DMS53 treated with DMSO at 0.1 percent for 48 hours (cell line): ENCODE measurements around the gene IL1RN.
"Not testable (repeated sequence)": the region's sequence is repeated elsewhere in the genome, so short reads cannot be mapped to it uniquely, and the experiment has no call there.

Experiments
- DNase-seq: peaks from one replicate; lab custom pipeline; 2025; ENCODE audit not compliant: unreplicated experiment; lab: John Stamatoyannopoulos, UW

Gene IL1RN

DNA sequence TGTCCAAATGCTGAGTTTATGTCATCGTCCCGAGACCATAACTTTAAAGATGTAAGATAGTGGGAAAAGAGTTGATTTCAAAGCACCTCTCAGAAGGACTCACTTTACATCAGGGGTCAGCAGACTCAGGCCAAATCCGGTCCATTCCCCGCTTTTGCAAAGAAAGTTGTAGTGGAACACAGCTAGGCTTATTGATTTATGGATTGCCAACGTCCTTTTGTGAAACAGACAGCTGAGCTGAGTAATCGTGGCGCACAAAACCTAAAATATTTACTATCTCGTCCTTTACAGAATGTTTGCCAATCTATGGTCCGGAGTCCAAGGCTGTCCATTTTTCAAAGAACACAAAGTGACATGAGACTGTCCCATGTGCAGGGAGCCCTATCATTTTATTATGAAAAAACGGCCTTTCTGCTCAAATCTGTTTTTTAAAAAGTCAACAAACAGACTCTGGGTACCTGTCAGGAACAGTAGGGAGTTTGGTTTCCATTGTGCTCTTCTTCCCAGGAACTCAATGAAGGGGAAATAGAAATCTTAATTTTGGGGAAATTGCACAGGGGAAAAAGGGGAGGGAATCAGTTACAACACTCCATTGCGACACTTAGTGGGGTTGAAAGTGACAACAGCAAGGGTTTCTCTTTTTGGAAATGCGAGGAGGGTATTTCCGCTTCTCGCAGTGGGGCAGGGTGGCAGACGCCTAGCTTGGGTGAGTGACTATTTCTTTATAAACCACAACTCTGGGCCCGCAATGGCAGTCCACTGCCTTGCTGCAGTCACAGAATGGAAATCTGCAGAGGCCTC is at the start of gene IL1RN:
Gene IL1RN (plus strand): TSS at position 754 of the 801 bp plus-strand sequence. CDS start 27 bp downstream, at position 781.
- no peak for DNase-seq

- peak; percentile 38 for DNase-seq
Measured at GRCh38 chr2:113077921-113078320, 49.5 kb upstream of the IL1RN start.

GRCh38 chr2:113078350-113078839 is 49.0 kb upstream of the IL1RN start:
- DNase-seq = no peak

DNA sequence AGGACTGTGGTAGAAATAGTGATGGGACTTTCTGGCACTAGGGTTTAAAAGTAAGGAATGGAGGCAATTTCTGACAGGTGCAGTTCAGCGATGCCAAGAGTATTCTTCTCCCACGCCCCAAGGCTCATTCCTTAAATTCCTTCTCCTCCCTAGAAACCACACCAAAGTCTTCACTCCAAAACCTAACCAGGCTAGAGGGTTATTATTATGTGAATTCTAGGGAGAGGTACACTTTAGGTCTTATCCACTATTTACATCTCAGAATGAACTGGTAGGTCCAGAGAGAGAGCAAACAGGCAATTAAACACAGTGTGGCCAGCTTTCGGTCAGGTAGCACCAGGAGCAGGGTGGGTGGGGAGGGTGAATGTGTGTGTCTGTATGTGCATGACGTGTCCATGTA is 48.3 kb upstream of the IL1RN start:
- no peak for DNase-seq

DNA sequence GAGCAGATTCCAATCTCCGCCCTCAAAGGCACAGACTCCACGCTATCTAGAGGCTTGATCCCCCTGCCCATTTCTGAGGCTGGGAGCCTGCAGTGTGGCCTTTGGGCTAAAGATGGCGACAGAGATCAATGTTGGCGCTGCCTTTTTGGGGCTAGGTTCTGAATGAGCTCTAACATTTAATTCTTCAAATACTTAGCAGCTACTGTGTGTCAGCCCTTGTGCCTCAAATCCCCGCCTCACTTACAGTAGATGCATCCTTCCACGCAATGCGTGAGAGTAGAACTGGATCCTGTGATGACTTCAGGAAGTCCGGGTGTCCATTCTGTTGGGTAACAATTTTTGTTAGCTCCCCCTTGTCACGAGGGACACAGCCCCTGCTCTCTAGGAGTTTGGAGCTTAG is 47.3 kb upstream of the IL1RN start:
- DNase-seq = peak; percentile 29

GRCh38 chr2:113081488-113082210 is 45.7 kb upstream of the IL1RN start:
- no peak for DNase-seq

- DNase-seq = no peak
Measured at GRCh38 chr2:113083296-113083695, 44.1 kb upstream of the IL1RN start.

DNA sequence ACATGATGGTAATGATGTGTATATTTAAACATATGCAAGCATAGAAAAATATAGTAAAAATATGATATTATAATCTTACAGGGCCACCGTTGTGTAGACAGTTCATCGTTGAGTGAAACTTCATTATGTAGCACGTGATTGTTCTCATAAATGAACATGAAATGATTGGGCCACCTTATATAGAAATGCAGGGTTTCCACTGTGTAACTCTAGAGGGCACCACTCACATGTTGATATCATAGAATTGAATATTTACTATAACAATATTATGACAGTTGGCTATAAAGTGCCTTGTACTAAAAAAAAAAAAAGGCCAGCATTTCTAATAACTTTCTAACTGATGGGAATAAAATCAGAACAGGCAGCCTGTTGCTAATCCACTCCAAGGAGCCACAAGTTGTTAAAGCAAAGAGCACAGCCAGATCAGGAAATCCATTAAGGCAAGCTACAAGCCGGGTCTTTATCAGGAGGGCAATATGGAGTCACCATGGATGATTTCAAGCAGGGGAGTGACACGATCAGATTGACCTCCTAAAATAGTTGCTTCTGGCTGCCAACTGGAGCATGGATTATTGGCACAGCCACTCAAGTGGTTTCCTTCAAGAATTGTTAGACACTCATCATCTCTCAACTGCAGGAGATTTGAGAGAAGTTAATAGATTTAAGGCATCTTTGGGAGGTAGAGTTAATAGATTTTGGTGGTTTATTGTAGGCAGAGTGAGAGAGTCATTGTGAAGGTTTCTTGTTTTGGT is 43.0 kb upstream of the IL1RN start:
- peak; percentile 14 for DNase-seq

DNA sequence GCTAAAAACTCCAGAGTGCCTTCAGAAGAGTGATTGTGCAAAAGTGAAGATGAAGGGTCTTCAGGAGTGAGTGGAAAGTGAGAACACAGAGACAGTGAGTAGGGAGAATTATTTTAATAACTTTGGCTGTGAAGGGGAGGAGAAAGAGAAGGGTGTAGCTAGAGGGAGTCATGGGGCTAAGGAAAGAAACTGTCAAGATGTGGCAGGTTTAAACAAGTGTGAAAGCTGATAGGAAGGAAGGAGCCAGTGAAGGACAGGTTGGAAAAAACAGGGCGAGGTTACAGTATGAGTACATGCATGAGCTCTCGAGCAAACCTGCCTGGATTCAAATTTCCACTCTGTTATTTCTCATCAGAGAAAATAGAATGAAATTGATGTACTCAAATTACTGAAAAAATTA is 41.9 kb upstream of the IL1RN start:
- no peak for DNase-seq

GRCh38 chr2:113088213-113088992 is 39.0 kb upstream of the IL1RN start:
- DNase-seq = no peak

GRCh38 chr2:113089916-113090315 is 37.5 kb upstream of the IL1RN start:
- DNase-seq = no peak

DNA sequence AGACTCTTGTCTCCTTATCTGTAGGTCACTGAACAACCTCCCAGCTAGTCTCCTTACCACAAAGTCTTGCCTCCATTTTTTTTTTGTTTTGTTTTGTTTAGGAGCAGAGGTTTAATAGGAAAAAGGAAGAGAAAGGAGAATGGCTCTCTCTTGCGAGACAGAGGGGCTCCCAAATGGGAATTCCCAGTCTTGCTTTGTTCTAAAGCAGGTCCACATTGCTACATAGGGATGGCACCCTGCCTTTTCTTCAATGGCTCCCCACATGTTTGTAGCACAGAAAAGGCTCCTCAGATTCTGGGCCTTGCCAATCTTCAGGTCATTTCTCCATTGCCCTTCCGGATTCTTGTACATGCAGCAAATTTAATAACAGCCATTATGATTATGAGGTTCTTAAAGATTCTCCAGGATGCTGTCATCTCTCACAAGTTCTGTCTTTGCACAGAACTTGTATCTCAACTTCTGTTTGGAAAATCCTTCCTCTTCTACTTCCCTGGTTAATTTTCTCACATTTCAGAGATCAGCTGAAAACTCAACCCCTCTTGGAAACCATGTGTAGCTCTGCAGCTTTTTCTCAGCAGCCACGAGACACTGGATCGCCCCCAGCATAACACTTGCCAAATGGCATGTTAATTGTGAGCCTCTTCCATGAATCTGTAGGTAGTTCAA is 36.0 kb upstream of the IL1RN start:
- no peak for DNase-seq

DNA sequence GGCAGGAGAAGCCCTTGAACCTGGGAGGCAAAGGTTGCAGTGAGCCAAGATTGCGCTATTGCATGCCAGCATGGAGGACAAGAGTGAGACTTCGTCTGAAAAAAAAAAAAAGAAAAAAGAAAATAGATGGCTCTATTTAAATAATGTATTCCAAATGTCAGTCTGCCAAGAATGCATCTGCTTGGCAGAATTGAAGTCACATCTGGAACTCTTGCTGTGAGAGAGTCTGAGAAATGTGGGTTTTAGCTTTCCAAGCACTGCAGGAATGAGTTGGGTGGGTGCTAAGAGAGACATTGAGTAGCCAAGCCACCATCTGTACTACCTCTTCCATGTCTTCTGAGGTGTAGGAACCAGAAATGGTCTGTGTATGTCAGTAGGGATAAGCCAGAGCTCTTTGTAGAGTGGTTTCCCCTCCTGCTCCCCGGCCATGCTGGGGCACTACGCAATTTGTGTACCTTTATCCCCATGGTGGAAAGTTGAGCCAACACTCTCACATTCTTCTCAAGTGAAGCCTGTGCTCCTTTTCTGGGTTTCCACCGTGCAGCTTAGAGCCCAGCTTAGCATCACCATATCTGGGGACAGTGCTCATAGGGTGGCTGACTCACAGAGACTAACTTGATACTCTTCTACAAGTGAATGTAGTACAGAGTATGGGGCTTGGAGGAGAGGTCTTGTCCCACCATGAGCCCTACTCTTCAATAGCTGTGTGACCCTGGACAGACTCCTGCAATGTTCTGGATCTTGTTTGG is 34.4 kb upstream of the IL1RN start:
- DNase-seq = no peak

GRCh38 chr2:113093613-113093977 is 33.8 kb upstream of the IL1RN start:
- no peak for DNase-seq

GRCh38 chr2:113096306-113096705 is 31.1 kb upstream of the IL1RN start:
- DNase-seq = not testable (repeated sequence)

GRCh38 chr2:113096842-113097618 is 30.4 kb upstream of the IL1RN start:
- DNase-seq = not testable (repeated sequence)

DNA sequence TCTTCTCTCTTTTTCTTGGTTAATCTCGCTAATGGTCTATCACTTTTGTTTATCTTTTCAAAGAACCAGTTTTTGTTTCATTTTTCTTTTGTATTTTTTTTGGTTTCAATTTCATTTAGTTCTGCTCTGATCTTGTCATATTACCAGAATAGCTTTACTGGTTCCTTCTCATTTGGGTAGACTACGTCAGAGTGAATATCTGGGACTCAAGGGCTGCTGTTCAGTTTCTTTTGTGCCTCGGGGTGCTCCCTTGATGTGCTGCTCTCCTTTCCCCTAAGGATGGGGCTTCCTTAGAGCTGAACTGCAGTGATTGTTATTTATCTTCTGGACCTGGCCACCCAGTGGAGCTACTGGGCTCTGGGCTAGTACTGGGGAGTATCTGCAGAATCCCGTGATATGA is 29.4 kb upstream of the IL1RN start:
- no peak for DNase-seq

- DNase-seq = no peak
Measured at GRCh38 chr2:113098532-113098931, 28.9 kb upstream of the IL1RN start.

DNA sequence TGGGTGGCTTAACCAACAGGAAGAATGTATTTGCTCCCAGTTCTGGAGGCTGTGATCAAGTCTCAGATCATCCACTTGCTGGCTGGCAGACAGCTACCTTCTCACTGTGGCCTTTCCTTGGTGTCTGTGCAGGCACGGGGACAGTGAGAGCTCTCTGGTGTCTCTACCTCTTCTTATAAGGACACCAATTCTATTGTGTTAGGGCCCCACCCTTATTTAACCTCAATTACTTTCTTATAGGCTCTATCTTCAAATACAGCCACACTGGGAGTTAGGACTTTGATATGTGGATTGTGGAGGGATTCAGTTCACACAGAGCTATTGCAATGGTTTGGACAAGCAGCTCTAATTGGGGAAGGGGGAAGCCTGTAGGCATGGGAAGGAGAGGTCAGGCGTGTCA is 25.3 kb upstream of the IL1RN start:
- DNase-seq = no peak
